ENCODE data around the gene SURF6. TPM values are rescaled to one million over a fixed set of nuclear protein-coding genes. Genes with fewer than 3 reads are reported as not detected.

SURF6 gene
- total RNA-seq, 2 experiments from 2014 or later: 15.1 to 15.9 TPM

GRCh38 chr9:133346021-133346785 is 10.2 kb upstream of the SURF6 start:
- intact Hi-C loops (cut with DNase I, micrococcal nuclease): loop anchor here in 1 of 2 experiments (5.0 to 10.0 kb wide), 2 partner anchors 314 to 941 kb away; partner anchors contain the start of genes GTF3C5 and TTF1
- POLR2A ChIA-PET: interaction anchor here (2.7 to 3.1 kb wide), 2 partner anchors 11 to 31 kb away, joined by 26 to 45 read pairs; partner anchors contain the start of genes STKLD1, SURF1 and SURF2
- H3K4me3 ChIP-seq (ENCODE audit: low read length): peak overlapping the region; percentile 88

GRCh38 chr9:133345596-133345995 is 9.6 kb upstream of the SURF6 start:
- Mint-ChIP-seq H3K27ac (no peak overlapping the region), H3K27me3 (no peaks in the 10 kb centered on the region), H3K9me3 (no peaks in the 10 kb centered on the region), H3K36me3 (ENCODE audit: low read depth) (peaks cover 66% of the 10 kb centered on the region), H3K4me3 (peak overlapping the region; percentile 88), H3K4me1 (ENCODE audit: low read depth) (peaks cover 37% of the 10 kb centered on the region)
- ChIA-PET CTCF (no interaction called here), POLR2A (no interaction called here)
- H3K4me3 ChIP-seq (ENCODE audit: low read length): no peak overlapping the region
- H3K27me3 ChIP-seq (ENCODE audit: control insufficient read depth in 1 of 2, insufficient read depth in 2 of 2, low read length in 2 of 2): no peaks in the 10 kb centered on the region
- H3K27ac ChIP-seq (ENCODE audit: low read depth in 1 of 2, low read length in 2 of 2): no peak overlapping the region
- ATAC-seq (ENCODE audit: poor library complexity) (no peak), DNase-seq (no peak)
- intact Hi-C loops (cut with DNase I, micrococcal nuclease): loop anchor here in 1 of 2 experiments (5.0 to 10.0 kb wide), 2 partner anchors 313 to 941 kb away; partner anchors contain the start of genes GTF3C5 and TTF1
- no peak for TF ChIP-seq CTCF (IDR thresholded peaks at IDR 0.05)
- H3K9me3 ChIP-seq (ENCODE audit: control insufficient read depth in 1 of 2, insufficient read depth in 1 of 2, low read length in 2 of 2): no peaks in the 10 kb centered on the region
- H3K36me3 ChIP-seq (ENCODE audit: insufficient read depth, low read length): peaks cover 67% of the 10 kb centered on the region
- H3K4me1 ChIP-seq (ENCODE audit: insufficient read depth, low read length): peaks cover 56% of the 10 kb centered on the region

More at GRCh38 chr9:133346021-133346785, 10.2 kb upstream of the SURF6 start:
- CTCF ChIA-PET: interaction anchor here (2.8 kb wide), 1 partner anchor 25 kb away, joined by 11 read pairs; no protein-coding TSS in a partner anchor
- Mint-ChIP-seq H3K4me3 (peak overlapping the region; percentile 88), H3K27me3 (no peaks in the 10 kb centered on the region), H3K27ac (peak overlapping the region; percentile 69), H3K36me3 (ENCODE audit: low read depth) (peaks cover 66% of the 10 kb centered on the region), H3K4me1 (ENCODE audit: low read depth) (peaks cover 34% of the 10 kb centered on the region), H3K9me3 (no peaks in the 10 kb centered on the region)
- DNase-seq (no peak), ATAC-seq (ENCODE audit: poor library complexity) (no peak)
- no peaks in the 10 kb centered on the region for H3K27me3 ChIP-seq (ENCODE audit: control insufficient read depth in 1 of 2, insufficient read depth in 2 of 2, low read length in 2 of 2)
- H3K27ac ChIP-seq (ENCODE audit: low read depth in 1 of 2, low read length in 2 of 2): no peak overlapping the region
- H3K36me3 ChIP-seq (ENCODE audit: insufficient read depth, low read length): peaks cover 68% of the 10 kb centered on the region
- H3K9me3 ChIP-seq (ENCODE audit: control insufficient read depth in 1 of 2, insufficient read depth in 1 of 2, low read length in 2 of 2): no peaks in the 10 kb centered on the region
- TF ChIP-seq CTCF (IDR thresholded peaks at IDR 0.05): no peak
- peaks cover 50% of the 10 kb centered on the region for H3K4me1 ChIP-seq (ENCODE audit: insufficient read depth, low read length)

- Mint-ChIP-seq H3K36me3 (ENCODE audit: low read depth) (peaks cover 66% of the 10 kb centered on the region), H3K4me1 (ENCODE audit: low read depth) (peaks cover 43% of the 10 kb centered on the region), H3K27me3 (no peaks in the 10 kb centered on the region), H3K9me3 (no peaks in the 10 kb centered on the region), H3K27ac (no peak overlapping the region), H3K4me3 (peak overlapping the region; percentile 48)
- ATAC-seq (ENCODE audit: poor library complexity): no peak
- CTCF ChIA-PET: no interaction called here
- Histone ChIP-seq H3K27me3 (ENCODE audit: control insufficient read depth in 1 of 2, insufficient read depth in 2 of 2, low read length in 2 of 2) (no peaks in the 10 kb centered on the region), H3K9me3 (ENCODE audit: control insufficient read depth in 1 of 2, insufficient read depth in 1 of 2, low read length in 2 of 2) (no peaks in the 10 kb centered on the region), H3K4me1 (ENCODE audit: insufficient read depth, low read length) (peaks cover 58% of the 10 kb centered on the region), H3K4me3 (ENCODE audit: low read length) (no peak overlapping the region), H3K27ac (ENCODE audit: low read depth in 1 of 2, low read length in 2 of 2) (no peak overlapping the region), H3K36me3 (ENCODE audit: insufficient read depth, low read length) (peaks cover 61% of the 10 kb centered on the region)
- POLR2A ChIA-PET: no interaction called here
- intact Hi-C loops (cut with DNase I, micrococcal nuclease): loop anchor here in 1 of 2 experiments (5.0 to 10.0 kb wide), 2 partner anchors 313 to 940 kb away; partner anchors contain the start of genes GTF3C5 and TTF1
- TF ChIP-seq CTCF (IDR thresholded peaks at IDR 0.05): no peak
- DNase-seq: no peak
Observed at GRCh38 chr9:133344979-133345378, 9.0 kb upstream of the SURF6 start.
